HUDEP-2 (cell line): ENCODE results near the gene GIGYF2.
"Not testable (repeated sequence)": the region's sequence is repeated elsewhere in the genome, so short reads cannot be mapped to it uniquely, and the experiment has no call there.

ENCODE experiments used
- DNase-seq, 76 experiments: peaks; one replicate each; lab custom pipeline; 2025; ENCODE audit not compliant: unreplicated experiment in 76 of 76; lab: John Stamatoyannopoulos, UW

The GIGYF2 gene

DNA sequence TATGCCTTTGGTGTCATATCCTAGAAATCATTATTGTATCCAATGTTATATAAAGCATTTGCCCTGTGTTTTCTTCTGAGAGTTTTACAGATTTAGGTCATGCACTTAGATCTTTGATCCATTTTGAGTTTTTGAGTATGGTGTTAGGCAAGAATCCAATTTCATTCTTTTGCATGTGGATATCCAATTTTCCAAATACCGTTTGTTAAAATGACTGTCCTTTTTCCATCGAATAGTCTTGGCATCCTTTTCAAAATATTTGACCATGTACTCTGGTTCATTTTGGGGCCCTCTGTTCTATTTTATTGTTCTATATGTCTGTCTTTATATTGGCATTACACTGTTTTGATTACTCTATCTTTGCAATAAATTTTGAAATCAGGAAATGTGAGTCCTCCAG lies 103.0 kb downstream of the GIGYF2 start:
- DNase-seq: no peak

GRCh38 chr2:232802091-232802490 lies 105.0 kb downstream of the GIGYF2 start:
- DNase-seq: no peak

DNA sequence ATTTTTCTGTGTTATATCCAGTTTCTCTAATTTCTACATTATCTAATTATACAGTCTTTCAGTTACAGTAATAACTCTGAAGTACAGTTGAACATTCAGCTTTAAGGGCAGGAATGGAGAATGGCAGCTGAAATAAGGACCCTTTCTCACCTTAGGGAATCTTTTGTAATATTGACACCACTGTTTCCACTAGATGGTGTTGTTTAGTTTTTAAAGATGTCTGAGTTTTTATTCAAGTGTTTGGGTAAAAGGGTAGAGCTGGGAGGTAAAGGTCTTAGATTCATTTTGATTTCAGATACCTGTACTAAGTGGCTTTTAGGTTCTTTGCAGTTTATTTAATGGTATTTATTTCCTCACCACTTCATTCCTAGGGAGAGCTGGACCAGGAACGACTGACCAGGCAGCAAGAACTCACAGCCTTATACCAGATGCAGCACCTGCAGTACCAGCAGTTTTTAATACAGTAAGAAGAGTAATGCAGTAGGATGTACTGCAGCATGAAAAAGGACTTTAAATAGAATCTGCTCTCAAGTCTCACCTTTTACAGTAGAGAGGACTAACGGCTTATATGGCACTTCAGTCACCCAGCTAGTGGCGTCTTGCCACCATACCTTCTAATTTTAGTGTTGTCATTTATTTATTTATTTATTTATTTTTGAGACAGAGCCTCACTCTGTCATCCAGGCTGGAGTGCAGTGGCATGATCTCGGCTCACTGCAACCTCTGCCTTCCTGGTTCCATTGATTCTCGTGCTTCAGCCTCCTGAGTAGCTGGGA lies 112.4 kb downstream of the GIGYF2 start:
- no peak for DNase-seq

DNA sequence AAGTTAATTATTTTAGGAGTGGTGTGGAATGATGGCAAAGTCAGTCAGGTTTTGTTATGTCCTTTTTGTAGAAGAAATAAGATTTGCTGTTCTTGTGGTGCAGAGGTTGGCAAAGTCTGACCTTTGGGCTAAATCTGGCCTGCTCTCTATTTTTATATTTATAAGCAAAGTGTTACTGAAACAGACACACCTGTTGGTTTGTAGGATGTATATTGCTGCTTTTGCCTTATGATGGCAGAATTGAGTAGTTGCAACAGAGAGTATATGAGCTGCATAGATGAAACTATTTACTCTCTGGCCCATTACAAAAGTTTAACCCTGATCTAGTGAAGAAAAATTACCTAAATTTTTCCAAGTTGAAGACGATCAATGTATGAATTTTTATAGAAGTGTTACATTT lies 113.3 kb downstream of the GIGYF2 start:
- DNase-seq: no peak

- DNase-seq: no peak
Measured at GRCh38 chr2:232815569-232815968, 118.4 kb downstream of the GIGYF2 start.

GRCh38 chr2:232816657-232817056 lies 119.5 kb downstream of the GIGYF2 start:
- DNase-seq: no peak

- no peak for DNase-seq
Measured at GRCh38 chr2:232817756-232818155, 120.6 kb downstream of the GIGYF2 start.

DNA sequence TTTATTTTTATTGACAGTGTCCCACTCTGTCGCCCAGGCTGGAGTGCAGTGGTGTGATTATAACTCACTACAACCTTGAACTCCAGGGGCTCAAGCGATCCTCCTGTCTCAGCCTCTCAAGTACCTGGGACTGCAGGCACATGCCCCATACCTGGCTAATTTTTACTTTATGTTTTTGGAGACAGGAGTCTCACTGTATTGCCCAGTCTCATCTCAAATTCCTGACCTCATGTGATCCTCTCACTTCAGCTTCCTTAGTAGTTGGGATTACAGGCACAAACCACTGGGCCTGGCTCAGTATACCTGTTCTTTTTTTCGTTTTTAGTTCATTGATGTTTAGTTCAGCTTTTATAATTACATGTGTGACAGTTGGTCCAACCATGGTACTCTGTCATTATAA lies 132.9 kb downstream of the GIGYF2 start:
- DNase-seq: no peak

DNA sequence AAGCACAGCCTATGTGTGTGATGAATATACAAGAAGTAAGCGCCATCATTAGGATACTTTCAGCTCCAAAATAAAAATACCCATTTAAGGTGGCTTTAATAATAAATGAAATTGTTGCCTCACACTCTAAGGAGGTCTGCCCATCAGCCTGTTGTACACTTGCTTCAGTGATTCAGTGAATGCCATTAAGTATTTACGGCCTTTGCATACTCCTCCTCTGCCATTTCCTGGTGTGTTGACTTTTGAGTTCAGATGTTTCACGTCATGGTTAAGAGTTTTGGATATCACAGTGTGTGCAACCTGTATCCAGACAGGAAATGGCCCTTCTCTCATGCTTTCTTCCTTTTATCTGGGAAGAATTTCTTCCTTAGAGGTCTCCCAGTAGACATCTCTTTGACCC lies 134.4 kb downstream of the GIGYF2 start:
- DNase-seq: no peak

DNA sequence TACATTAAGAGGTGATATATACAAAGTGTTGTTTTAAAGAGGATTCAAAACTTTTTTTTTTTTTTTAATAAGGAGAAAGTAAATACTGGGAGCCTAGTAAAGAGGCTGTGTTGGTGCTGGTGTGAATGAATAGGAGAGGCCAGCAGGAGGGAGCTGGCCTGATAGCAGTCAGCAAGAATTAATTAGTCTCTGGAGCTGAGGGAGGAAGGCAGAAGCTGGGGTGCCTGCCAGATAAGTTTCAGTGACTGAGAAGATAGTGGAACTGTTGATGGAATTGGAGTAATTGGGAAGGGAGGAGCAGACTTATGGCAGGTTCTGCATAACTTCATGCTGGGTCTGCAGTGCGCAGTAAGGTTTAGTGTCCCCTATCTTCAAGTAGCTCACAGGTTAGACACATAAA lies 136.7 kb downstream of the GIGYF2 start:
- peak in 1 of 76 experiments; percentile 3 for DNase-seq

GRCh38 chr2:232835687-232836208 lies 138.6 kb downstream of the GIGYF2 start:
- DNase-seq: no peak

DNA sequence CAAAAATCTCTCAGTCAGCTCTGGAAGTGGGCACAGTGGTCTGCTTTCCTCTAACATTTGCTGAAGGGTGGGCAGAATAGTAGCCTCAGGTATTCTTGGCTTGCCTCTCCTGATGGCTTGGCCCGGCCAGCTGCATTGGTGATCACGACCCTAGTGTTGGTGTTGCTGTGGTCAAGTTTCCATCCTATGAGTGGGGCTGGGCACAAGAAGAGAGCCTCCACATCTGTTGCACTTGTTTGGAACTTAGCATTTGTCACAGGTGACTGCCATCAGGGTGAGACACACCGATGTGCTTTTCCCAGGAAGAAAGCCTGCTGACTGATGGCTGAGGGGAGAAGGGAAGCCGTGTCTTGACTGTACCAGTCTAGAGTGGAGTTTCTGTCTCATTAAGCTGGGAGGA lies 139.8 kb downstream of the GIGYF2 start:
- DNase-seq: no peak

- peak in 48 of 76 experiments; percentile 7 to 83 (median 36) for DNase-seq
Measured at GRCh38 chr2:232838406-232838874, 141.3 kb downstream of the GIGYF2 start.

- DNase-seq: peak in 15 of 76 experiments; percentile 4 to 48 (median 14)
Measured at GRCh38 chr2:232839411-232840079, 142.4 kb downstream of the GIGYF2 start.

DNA sequence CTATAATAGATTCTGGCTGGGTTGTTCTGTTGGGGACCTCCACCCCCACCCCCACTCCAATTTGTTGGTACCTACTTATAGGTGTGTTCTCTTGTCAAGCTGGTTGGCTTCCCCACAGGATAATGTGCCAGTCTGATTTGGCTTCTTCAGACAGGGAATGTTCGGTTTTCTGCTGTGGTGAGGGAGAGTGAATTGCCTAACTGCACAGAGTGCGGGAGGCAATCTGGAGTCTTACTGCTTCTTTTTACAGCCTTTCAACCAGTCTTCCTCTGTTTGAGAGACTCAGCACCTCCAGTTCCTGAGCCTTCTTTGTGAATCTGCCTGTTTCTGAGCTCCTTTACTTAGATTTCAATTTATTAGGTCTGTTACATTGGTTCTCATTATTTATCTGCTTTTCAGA lies 145.6 kb downstream of the GIGYF2 start:
- no peak for DNase-seq

GRCh38 chr2:232843834-232844233 lies 146.7 kb downstream of the GIGYF2 start:
- no peak for DNase-seq

- no peak for DNase-seq
Measured at GRCh38 chr2:232846055-232846454, 148.9 kb downstream of the GIGYF2 start.

GRCh38 chr2:232850039-232850438 lies 152.9 kb downstream of the GIGYF2 start:
- no peak for DNase-seq

DNA sequence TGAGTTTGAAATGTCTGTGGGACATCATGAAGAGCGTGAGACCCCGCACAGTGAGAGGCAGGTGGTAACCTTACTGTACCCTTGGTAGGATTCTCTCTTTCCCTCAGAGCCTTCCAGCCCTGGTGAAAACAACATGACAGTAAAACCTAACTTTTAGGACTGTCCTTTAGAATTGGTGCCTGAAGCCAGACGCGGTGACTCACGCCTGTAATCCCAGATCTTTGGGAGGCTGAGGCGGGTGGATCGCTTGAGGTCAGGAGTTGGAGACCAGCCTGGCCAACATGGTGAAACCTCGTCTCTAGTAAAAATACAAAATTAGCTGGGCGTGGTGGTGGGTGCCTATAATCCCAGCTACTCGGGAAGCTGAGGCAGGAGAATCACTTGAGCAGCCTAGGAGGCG lies 154.9 kb downstream of the GIGYF2 start:
- DNase-seq: not testable (repeated sequence)

DNA sequence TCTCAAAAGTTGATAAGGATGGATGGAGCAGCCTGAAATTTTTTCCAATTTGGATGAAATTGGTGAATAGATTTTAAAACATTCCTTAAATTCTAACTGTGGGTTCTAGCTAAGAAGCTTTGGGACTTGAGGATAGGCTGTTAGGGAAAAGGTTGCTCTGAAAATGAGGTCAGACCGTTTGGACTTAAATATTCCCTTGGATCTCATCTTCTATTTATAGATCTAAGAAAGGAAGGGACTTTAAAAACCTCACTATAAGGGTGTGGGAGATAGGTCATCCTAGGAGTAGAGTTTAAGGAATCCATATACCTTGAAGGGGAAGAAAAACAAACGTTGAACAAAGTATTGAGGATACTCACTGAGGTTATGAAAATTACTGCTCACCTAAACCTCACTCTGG lies 155.5 kb downstream of the GIGYF2 start:
- no peak for DNase-seq

GRCh38 chr2:232854082-232854481 lies 157.0 kb downstream of the GIGYF2 start:
- peak in 72 of 76 experiments; percentile 8 to 86 (median 62) for DNase-seq

- DNase-seq: no peak
Measured at GRCh38 chr2:232857158-232857563, 160.0 kb downstream of the GIGYF2 start.
